ENCODE results near the gene MED29.
A peak's percentile ranks its signal among the peaks of the same experiment; 100 is the strongest.

MED29 gene

DNA sequence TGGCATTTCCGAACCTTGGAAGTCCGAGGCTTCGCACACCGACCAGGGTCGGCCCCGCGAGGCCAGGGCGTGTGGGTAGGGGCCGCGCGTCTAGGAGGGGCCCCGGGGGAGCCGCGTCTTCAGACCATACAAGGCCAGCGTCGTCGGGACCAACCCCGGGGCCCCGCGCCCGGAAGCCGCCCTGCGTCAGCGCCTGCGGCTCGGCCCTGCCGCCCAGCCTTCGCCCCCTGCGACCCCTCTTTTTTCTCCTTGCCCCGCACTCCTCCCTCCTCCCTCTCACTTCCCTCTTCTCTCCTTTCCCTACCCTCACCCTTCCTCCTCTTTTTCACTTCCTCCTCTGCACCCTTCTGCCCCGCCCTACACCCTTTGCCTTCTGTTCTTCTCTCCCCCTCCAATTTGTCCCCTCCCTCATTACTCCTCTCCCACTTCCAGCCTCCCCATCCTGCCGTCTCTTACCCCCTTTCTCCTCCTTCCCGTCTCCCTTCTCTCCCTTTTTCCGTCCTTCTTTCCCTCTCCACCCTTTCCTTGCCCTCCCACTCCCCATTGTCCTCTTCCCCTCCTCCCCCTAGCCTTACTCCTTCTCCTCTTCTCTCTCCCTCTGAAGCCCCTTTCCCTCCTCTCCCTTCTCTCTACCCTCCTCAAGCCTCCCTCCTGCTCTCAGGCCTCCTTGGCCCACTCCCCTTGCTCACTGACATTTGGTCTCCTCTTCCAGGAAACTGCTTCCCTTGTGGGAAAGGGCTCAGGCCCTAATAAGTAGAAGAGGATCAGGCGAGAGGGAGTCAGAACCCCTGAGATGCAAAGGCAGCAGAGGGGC, 19.0 kb downstream of the MED29 start:
- DNase-seq (ENCODE audit: low spot score), result peak; percentile 28
- FAIRE-seq, result no peak

DNA sequence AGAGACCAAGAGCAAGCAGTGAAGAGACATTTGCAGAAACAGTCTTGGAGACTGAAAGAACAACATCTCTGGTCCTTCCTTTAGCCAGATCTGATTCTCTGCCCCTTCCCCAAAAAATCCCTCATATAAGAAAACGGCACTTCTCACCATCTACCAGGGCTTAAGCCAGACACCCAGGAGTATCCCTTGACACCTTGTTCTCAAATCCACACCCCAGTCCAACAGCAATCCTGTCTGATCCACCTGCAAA, 19.6 kb downstream of the MED29 start:
- no peak for FAIRE-seq
- no peak for DNase-seq (ENCODE audit: low spot score)

DNA sequence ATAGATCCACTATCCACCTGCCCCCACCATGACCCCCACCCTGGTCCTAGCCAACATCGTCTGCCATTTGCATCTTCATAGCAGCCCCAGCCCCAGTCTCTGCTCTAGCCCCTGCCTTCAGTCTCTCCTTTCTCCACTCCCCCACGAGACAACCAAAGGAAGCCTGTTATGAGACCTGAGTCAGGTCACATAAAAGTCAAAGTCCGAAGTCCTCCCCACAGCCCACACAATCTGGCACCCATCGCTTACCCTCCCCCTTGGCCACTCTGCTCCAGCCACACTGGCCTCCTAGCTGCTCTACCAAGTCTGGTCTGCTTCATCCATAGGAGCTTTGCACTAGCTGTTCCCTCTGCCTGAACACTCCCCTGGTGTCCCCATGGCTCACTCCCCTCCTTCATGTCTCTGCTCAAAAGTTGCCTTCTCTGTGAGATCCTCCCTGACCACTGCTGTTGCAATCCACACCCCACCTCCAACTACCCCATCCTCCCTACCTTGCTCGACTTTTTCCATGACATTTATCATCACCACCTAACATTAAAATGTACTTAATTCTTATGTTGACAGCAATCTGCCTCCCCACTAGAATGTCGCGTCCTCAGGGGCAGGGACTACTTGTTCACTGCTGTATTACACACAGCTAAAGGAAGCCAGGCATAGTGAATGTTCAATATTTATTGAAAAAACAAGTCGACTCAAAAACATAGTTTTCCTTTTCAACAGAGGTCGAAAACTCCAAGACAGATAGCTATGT, 20.1 kb downstream of the MED29 start:
- FAIRE-seq (no peak), DNase-seq (ENCODE audit: low spot score) (no peak)

- FAIRE-seq (no peak), DNase-seq (ENCODE audit: low spot score) (peak; percentile 69)
Measured at GRCh38 chr19:39411832-39412099, 20.6 kb downstream of the MED29 start.

DNA sequence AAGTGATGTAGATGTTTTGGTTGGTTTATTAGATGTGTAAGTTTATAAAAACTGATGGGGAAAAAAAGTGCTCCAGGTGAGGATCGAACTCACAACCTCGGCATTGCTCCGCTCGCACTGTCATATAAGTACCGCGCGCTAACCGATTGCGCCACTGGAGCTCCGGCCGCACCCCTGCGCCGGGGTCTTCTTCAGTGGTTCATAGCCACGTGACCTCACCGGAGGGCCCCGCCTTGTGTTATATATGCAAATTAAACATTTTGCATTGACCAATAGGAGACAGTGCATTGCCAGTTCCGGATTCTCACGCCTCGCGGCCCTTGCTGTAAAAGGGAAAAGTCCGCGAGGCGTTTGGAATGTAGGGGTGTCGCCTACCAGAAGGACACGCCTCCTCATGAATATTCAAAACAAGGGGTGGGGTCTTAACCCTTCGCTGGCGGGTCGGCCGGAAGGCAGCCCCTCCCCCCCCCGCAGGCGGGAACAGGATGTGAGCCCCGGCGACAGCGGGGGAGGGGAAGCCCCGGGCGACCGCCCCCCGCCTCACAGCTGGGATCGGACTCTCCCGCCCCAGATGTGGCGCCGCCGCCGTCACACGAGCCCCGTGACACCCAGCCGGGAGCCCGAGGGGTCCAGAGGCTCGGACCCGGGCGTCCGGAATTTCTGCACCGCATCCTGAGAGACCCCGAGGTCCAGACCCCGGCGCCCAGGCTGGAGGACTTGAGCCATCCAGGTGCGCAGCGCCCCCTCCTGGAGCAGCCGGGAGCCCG, 21.1 kb downstream of the MED29 start, which contains the start of gene PLEKHG2:
TSS of gene PLEKHG2 (plus strand) at position 570 of the 767 bp plus-strand sequence. CDS start 1,418 bp downstream, outside the sequence.
- DNase-seq (ENCODE audit: low spot score) (peak; percentile 94), FAIRE-seq (no peak)

DNA sequence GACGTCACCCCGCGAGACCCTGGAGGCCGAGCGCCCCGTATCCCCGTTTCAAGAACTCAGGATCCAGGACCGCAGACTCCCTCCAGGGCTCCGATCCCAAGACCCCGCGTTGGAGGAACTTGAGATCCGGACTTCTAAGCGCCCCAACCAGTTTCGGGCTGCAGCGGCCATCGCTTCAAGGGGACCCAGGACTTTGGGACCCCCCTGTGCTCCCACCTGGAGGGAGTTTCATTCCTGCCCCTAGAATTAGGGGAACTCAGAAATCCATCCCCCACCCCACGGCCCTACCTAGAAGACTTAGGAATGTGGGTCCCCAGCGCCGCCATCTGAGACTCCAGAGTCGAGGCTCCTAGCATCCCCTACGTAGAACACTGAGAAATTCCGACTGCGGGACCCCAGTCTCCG, 21.7 kb downstream of the MED29 start:
- no peak for DNase-seq (ENCODE audit: low spot score)

GRCh38 chr19:39413272-39413910, 22.2 kb downstream of the MED29 start:
- FAIRE-seq (no peak), DNase-seq (ENCODE audit: low spot score) (peak; percentile 49)

More for the DNA sequence above, 21.7 kb downstream of the MED29 start:
- FAIRE-seq, result no peak

DNA sequence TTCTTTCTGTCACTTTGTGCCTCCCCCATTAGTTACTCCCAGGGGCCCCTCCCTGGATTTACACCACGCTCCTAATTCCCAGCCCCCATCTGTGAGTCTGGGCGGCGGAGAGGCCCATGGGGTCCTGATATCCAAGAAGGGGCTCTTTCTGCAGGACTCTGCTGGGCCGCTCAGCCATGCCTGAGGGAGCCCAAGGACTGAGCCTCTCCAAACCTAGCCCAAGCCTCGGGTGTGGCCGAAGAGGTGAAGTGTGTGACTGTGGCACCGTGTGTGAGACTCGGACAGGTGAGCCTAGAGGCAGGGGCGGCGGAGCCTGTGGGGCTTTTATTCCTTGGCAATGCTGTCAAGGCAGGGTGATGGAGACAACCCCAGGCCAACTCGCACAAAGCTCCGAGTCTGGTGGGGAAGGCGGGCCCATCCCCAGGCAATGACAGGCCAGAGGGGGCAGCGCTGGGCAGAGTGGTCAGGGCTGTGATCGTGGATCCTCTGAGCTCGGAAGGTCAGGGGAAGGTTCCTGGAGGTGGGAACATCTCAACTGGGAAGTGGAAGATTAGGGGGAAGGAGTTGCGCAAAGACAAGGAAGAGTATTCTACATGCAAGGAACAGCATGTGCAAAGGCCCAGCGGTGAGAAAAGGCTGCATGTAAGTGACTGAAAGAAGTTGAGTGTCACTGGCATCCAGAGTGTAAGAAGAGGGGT, 22.9 kb downstream of the MED29 start:
- FAIRE-seq (no peak), DNase-seq (ENCODE audit: low spot score) (no peak)

GRCh38 chr19:39415111-39416046, 24.2 kb downstream of the MED29 start:
- peak; percentile 49 for DNase-seq (ENCODE audit: low spot score)
- no peak for FAIRE-seq

DNA sequence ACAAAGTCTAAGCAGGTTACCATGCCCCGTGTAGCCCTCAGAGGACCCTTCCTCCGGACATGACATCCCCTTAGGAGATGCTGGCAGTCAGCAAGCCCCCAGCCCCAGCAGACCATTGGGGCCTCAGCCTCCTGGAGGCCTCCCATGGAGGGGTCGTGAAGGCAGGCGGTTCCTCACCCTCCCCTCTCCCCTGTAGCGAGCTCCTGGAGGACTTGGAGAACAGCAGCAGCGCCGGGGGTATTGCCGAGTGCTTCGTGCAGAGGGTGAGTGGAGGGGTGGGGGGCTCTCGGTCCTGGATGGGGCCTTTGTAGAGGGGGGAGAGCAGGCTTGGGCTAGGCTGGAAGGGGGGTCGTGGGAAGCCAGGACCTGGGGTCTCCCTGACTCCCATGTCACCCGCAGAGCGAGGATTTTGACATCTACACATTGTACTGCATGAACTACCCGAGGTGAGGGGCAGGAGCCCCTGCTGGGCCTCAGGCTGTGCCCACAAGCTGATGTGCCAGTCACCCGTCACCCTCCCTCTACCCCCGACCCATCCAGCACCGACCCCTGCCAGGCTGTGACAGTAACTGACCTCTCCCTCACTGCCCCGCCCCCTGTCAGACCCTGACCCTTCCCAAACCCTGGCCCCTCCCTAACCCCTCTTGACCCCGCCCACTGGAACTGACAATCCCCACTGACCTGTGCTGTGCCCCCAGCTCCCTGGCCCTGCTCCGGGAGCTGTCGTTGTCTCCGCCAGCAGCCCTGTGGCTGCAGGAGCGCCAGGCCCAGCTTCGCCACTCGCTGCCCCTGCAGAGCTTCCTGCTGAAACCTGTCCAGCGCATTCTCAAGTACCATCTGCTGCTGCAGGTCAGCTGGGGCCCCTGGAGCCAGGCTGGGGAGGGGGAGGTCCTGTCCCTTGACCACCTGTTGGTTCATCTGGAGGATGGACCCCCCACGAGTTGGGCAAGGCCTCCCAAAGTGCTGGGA, 25.3 kb downstream of the MED29 start:
- DNase-seq (ENCODE audit: low spot score) (no peak), FAIRE-seq (no peak)

GRCh38 chr19:39417463-39418181, 26.4 kb downstream of the MED29 start:
- FAIRE-seq, result no peak
- DNase-seq (ENCODE audit: low spot score), result no peak

DNA sequence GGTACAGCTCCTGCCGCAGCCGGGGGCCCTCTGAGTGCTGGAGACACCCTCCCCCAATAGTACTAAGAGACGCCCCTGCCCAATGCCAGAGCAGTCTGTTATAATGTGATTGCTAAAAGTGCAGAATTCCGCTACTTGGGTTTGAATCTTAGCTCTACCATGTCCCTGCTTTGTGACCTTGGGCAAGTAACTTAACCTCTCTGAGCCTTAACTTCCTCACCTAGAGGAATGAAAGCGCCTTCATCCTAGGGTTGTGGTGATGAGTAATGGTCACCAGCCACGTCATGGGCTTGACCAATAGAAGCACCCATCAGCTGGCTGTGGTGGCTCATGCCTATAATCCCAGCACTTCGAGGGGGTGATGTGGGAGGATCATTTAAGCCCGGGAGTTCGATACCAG, 27.8 kb downstream of the MED29 start:
- FAIRE-seq (no peak), DNase-seq (ENCODE audit: low spot score) (no peak)

DNA sequence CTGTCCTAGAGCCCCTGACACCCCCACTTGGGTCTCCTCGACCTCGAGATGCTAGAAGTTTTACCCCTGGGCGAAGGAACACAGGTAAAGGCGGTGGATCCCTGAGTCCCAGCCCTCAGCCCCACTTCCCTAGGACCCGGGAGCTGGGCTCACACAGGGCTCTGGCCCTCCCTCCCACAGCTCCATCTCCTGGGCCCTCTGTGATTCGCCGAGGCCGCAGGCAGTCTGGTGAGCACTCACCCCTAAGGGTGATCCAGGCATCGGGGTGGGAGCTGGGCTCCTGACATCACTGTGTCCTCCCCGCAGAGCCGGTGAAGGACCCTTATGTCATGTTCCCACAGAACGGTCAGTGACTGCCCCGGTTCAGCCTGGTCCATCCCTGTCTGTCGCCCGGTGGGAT, 29.6 kb downstream of the MED29 start:
- no peak for FAIRE-seq
- no peak for DNase-seq (ENCODE audit: low spot score)

GRCh38 chr19:39422020-39422419, 30.8 kb downstream of the MED29 start:
- no peak for FAIRE-seq

DNA sequence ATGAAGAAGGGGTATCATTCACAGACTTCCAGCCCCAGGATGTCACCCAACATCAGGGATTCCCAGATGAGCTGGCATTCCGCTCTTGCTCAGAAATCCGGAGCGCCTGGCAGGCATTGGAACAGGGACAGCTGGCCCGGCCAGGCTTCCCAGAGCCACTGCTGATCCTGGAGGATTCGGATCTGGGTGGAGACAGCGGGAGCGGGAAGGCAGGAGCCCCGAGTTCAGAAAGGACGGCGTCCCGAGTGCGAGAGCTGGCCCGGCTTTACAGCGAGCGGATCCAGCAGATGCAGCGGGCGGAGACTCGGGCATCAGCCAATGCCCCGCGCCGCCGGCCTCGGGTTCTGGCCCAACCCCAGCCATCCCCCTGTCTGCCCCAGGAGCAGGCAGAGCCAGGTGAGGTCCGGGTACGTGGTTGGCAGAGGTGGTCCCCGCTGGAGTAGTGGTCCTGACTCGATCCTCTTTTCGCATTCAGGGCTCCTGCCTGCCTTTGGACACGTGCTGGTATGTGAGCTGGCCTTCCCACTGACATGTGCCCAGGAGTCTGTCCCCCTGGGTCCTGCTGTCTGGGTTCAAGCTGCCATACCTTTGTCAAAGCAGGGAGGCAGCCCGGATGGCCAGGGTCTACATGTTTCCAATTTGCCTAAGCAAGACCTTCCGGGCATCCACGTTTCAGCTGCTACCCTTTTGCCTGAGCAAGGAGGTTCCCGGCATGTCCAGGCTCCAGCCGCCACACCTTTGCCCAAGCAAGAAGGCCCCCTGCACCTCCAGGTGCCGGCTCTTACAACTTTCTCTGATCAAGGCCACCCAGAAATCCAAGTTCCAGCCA, 32.3 kb downstream of the MED29 start:
- DNase-seq (ENCODE audit: low spot score) (no peak), FAIRE-seq (no peak)

More at GRCh38 chr19:39422020-39422419, 30.8 kb downstream of the MED29 start:
- no peak for DNase-seq (ENCODE audit: low spot score)

GRCh38 chr19:39424934-39425333, 33.8 kb downstream of the MED29 start:
- FAIRE-seq (no peak), DNase-seq (ENCODE audit: low spot score) (no peak)

- FAIRE-seq (peak; percentile 44), DNase-seq (ENCODE audit: low spot score) (no peak)
Measured at GRCh38 chr19:39425744-39426143, 34.6 kb downstream of the MED29 start.

Measured in urothelium cell line (cell line).